Measurements from ENCODE around the gene BNIP1.

DNA sequence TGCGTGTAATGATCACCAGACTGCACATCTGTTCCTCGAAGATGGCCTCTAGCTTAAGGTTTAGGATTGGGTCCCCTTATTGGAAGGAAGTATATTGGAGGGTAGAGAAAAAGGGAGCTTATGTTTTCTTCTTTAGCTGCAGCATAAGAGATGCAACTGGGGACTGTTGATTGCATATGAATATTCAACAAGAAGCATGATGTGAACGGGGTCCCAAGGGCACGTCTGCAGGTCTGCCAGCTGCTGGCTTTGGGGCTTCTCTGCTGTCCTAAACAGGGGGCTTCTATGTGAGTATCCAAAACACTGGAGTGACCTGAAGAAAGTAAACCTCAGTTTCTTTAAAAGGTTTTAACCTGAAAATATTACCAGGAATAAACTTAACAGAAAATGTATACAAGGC is 3.6 kb upstream of the BNIP1 start:
- TF ChIP-seq CTCF (conservative IDR thresholded peaks at IDR 0.05) = no peak
- TF ChIP-seq EZH2 (IDR thresholded peaks at IDR 0.05; ENCODE audit: low read depth) = no peak
